DOHH2 (cell line): ENCODE measurements around the gene METRN.

ENCODE experiments used
- CTCF ChIP-seq: fragments of 200-600 bp; sonication (generic); IDR thresholded peaks from one replicate; pipeline ENCODE4 v1.5.1; 2014; ENCODE audit warnings: antibody characterized with exemption, mild to moderate bottlenecking, low read depth, low read length; ENCODE audit not compliant: poor library complexity, severe bottlenecking
- EZH2phosphoT487 ChIP-seq: fragments of 200-600 bp; sonication (generic); IDR thresholded peaks from 2 replicates; pipeline ENCODE4 v1.6.1; 2017; ENCODE audit warnings: borderline replicate concordance, mild to moderate bottlenecking, antibody characterized with exemption, low read length, moderate library complexity, mixed read lengths

GRCh38 chr16:670485-671352, 44.2 kb upstream of the METRN start:
- TF ChIP-seq CTCF: no peak
- TF ChIP-seq EZH2phosphoT487: no peak
